GM12878 (cell line): ENCODE results near the gene ENDOG. TPM values are rescaled to one million over a fixed set of nuclear protein-coding genes. Genes with fewer than 3 reads are reported as not detected.

Experiments used
- BCL3 ChIP-seq: IDR thresholded peaks from 2 replicates; pipeline ENCODE4 v1.6.1; 2011; ENCODE audit warnings: borderline replicate concordance, low read depth, mild to moderate bottlenecking, moderate library complexity, low read length; ENCODE audit not compliant: insufficient read depth, poor library complexity, severe bottlenecking
- BHLHE40 ChIP-seq, 2 experiments: fragments of 450-650 bp in 1 of 2; IDR thresholded peaks; 2 replicates each; pipeline ENCODE4 v1.6.1; 2011 to 2017; ENCODE audit warnings: low read depth in 2 of 2, borderline replicate concordance in 1 of 2, improper control_type of control experiment in 1 of 2, low read length in 1 of 2, mild to moderate bottlenecking in 1 of 2
- BRCA1 ChIP-seq: IDR thresholded peaks from 2 replicates; pipeline ENCODE4 v1.6.1; 2011; ENCODE audit warnings: low read depth, low read length, improper control_type of control experiment
- CHD2 ChIP-seq: IDR thresholded peaks from 2 replicates; pipeline ENCODE4 v1.6.1; 2011; ENCODE audit warnings: low read depth, low read length, improper control_type of control experiment, borderline replicate concordance
- CREM ChIP-seq: IDR thresholded peaks from 2 replicates; pipeline ENCODE4 v1.6.1; 2014; ENCODE audit warnings: antibody characterized with exemption, low read depth
- ESRRA ChIP-seq: IDR thresholded peaks from 2 replicates; pipeline ENCODE4 v1.6.1; 2012; ENCODE audit warnings: mild to moderate bottlenecking, low read length, improper control_type of control experiment
- FOXM1 ChIP-seq: IDR thresholded peaks from 2 replicates; pipeline ENCODE4 v1.6.1; 2012; ENCODE audit warnings: low read depth, mild to moderate bottlenecking, inconsistent platforms, low read length, moderate library complexity
- GABPA ChIP-seq: IDR thresholded peaks from 2 replicates; pipeline ENCODE4 v1.6.1; 2014; ENCODE audit warnings: antibody characterized with exemption, low read depth, mild to moderate bottlenecking, inconsistent platforms
- HDAC6 ChIP-seq: fragments of 200-600 bp; sonication (generic); IDR thresholded peaks from one replicate; pipeline ENCODE4 v1.8.0; 2017; ENCODE audit warnings: antibody characterized with exemption; ENCODE audit not compliant: unreplicated experiment
- JUNB ChIP-seq: IDR thresholded peaks from 2 replicates; pipeline ENCODE4 v1.6.1; 2016; ENCODE audit warnings: antibody characterized with exemption, mild to moderate bottlenecking
- NFYB ChIP-seq: IDR thresholded peaks from 2 replicates; pipeline ENCODE4 v1.6.1; 2011; ENCODE audit warnings: low read depth, mild to moderate bottlenecking, low read length, improper control_type of control experiment, moderate library complexity; ENCODE audit not compliant: insufficient read depth
- POLR2AphosphoS2 ChIP-seq: IDR thresholded peaks from 2 replicates; pipeline ENCODE4 v1.6.1; 2011; ENCODE audit warnings: low read depth, mild to moderate bottlenecking, low read length, improper control_type of control experiment, moderate library complexity
- POU2F2 ChIP-seq: IDR thresholded peaks from 3 replicates; pipeline ENCODE4 v1.6.1; 2011; ENCODE audit warnings: low read depth, mild to moderate bottlenecking, low read length, borderline replicate concordance
- SMAD1 ChIP-seq: fragments of 450-650 bp; IDR thresholded peaks from 2 replicates; pipeline ENCODE4 v1.6.1; 2018; ENCODE audit warnings: mild to moderate bottlenecking, low read depth; ENCODE audit not compliant: partially characterized antibody
- SMAD5 ChIP-seq: IDR thresholded peaks from 2 replicates; pipeline ENCODE4 v1.6.1; 2016; ENCODE audit warnings: antibody characterized with exemption, low read depth
- SPI1 ChIP-seq: IDR thresholded peaks from 2 replicates; pipeline ENCODE4 v1.6.1; 2011; ENCODE audit warnings: low read depth, mild to moderate bottlenecking, low read length, moderate library complexity, borderline replicate concordance; ENCODE audit not compliant: insufficient read depth
- WRNIP1 ChIP-seq: IDR thresholded peaks from 2 replicates; pipeline ENCODE4 v1.6.1; 2011; ENCODE audit warnings: low read depth, low read length, improper control_type of control experiment, borderline replicate concordance
- ZBED1 ChIP-seq: IDR thresholded peaks from 2 replicates; pipeline ENCODE4 v1.6.1; 2016; ENCODE audit warnings: borderline replicate concordance
- polyA plus RNA-seq, 11 experiments: library from polyadenylated mRNA; depleted of rRNA in 4 of 11; unstranded in 6 of 11; stranded (reverse) in 5 of 11; fragments of >200 nt; fragmentation: Nextera tagmentation in 4 of 11; fragmentation: Illumina TruSeq in 1 of 11; extraction: Ambion mirVana in 4 of 11; extraction: Trizol in 1 of 11; gene quantifications; 1 replicate in 1 of 11; 2 replicates in 10 of 11; pipeline versions ENCODE4 v1.2.1 to v1.2.3, GENCODE V29; 2011 to 2016; ENCODE audit warnings: inconsistent platforms in 2 of 11, missing spikeins in 2 of 11, low read depth in 1 of 11
- total RNA-seq, 4 experiments: library from RNA; depleted of rRNA in 3 of 4; stranded (reverse); fragments of >200 nt in 3 of 4; fragmentation: Illumina TruSeq in 1 of 4; extraction: Trizol in 1 of 4; gene quantifications; 2 replicates each; pipeline versions ENCODE4 v1.2.1 to v1.2.3, GENCODE V29; 2013 to 2021
- TF ChIP-seq, protein P1 (sequence below): fragments of 450-650 bp; IDR thresholded peaks from 2 replicates; pipeline ENCODE4 v1.6.1; 2017; ENCODE audit warnings: low read depth, mild to moderate bottlenecking, moderate library complexity
- TF ChIP-seq, protein P2 (sequence below): IDR thresholded peaks from 2 replicates; pipeline ENCODE4 v1.6.1; 2011; ENCODE audit warnings: low read depth, low read length, improper control_type of control experiment, borderline replicate concordance
- TF ChIP-seq, protein P3 (sequence below): fragments of 450-650 bp; IDR thresholded peaks from 2 replicates; pipeline ENCODE4 v1.6.1; 2017; ENCODE audit warnings: mild to moderate bottlenecking, moderate library complexity

Gene ENDOG
- total and polyA plus RNA-seq, 10 of the 15 experiments (the other 5 are each of a cell fraction or from before 2014, with no cell fraction given): 0.84 to 29.2 (median 9.0) TPM

GRCh38 chr9:128818099-128818838, at the start of gene ENDOG (continued):
- no peak for TF ChIP-seq GABPA
- no peak for TF ChIP-seq BRCA1
- no peak for TF ChIP-seq SPI1
- TF ChIP-seq, protein P1, sequence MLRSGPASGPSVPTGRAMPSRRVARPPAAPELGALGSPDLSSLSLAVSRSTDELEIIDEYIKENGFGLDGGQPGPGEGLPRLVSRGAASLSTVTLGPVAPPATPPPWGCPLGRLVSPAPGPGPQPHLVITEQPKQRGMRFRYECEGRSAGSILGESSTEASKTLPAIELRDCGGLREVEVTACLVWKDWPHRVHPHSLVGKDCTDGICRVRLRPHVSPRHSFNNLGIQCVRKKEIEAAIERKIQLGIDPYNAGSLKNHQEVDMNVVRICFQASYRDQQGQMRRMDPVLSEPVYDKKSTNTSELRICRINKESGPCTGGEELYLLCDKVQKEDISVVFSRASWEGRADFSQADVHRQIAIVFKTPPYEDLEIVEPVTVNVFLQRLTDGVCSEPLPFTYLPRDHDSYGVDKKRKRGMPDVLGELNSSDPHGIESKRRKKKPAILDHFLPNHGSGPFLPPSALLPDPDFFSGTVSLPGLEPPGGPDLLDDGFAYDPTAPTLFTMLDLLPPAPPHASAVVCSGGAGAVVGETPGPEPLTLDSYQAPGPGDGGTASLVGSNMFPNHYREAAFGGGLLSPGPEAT: peak; percentile 89
- no peak for TF ChIP-seq BCL3
- no peak for TF ChIP-seq JUNB
- no peak for TF ChIP-seq WRNIP1
- TF ChIP-seq POLR2AphosphoS2: peak; percentile 86; the same call in 1 of the 2 replicates
- TF ChIP-seq SMAD5: no peak
- TF ChIP-seq SMAD1: no peak
- no peak for TF ChIP-seq HDAC6
- TF ChIP-seq ZBED1: no peak
- TF ChIP-seq, protein P2, sequence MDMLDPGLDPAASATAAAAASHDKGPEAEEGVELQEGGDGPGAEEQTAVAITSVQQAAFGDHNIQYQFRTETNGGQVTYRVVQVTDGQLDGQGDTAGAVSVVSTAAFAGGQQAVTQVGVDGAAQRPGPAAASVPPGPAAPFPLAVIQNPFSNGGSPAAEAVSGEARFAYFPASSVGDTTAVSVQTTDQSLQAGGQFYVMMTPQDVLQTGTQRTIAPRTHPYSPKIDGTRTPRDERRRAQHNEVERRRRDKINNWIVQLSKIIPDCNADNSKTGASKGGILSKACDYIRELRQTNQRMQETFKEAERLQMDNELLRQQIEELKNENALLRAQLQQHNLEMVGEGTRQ: no peak
- peak; percentile 70; the same call in 1 of the 2 replicates for TF ChIP-seq CREM
- peak; percentile 78 for TF ChIP-seq NFYB
- no peak for TF ChIP-seq ESRRA
- no peak for TF ChIP-seq FOXM1
- TF ChIP-seq BHLHE40 (IDR thresholded peaks at IDR 0.05; ENCODE audit: borderline replicate concordance in 1 of 2, low read depth in 2 of 2, low read length in 1 of 2): peak; percentile 9 to 31; a peak in 3 of 4 replicates
- TF ChIP-seq CHD2: no peak
- TF ChIP-seq, protein P3, sequence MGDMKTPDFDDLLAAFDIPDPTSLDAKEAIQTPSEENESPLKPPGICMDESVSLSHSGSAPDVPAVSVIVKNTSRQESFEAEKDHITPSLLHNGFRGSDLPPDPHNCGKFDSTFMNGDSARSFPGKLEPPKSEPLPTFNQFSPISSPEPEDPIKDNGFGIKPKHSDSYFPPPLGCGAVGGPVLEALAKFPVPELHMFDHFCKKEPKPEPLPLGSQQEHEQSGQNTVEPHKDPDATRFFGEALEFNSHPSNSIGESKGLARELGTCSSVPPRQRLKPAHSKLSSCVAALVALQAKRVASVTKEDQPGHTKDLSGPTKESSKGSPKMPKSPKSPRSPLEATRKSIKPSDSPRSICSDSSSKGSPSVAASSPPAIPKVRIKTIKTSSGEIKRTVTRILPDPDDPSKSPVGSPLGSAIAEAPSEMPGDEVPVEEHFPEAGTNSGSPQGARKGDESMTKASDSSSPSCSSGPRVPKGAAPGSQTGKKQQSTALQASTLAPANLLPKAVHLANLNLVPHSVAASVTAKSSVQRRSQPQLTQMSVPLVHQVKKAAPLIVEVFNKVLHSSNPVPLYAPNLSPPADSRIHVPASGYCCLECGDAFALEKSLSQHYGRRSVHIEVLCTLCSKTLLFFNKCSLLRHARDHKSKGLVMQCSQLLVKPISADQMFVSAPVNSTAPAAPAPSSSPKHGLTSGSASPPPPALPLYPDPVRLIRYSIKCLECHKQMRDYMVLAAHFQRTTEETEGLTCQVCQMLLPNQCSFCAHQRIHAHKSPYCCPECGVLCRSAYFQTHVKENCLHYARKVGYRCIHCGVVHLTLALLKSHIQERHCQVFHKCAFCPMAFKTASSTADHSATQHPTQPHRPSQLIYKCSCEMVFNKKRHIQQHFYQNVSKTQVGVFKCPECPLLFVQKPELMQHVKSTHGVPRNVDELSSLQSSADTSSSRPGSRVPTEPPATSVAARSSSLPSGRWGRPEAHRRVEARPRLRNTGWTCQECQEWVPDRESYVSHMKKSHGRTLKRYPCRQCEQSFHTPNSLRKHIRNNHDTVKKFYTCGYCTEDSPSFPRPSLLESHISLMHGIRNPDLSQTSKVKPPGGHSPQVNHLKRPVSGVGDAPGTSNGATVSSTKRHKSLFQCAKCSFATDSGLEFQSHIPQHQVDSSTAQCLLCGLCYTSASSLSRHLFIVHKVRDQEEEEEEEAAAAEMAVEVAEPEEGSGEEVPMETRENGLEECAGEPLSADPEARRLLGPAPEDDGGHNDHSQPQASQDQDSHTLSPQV: no peak
- TF ChIP-seq POU2F2: no peak
